Measurements from ENCODE around the gene NT5DC4.

DNA sequence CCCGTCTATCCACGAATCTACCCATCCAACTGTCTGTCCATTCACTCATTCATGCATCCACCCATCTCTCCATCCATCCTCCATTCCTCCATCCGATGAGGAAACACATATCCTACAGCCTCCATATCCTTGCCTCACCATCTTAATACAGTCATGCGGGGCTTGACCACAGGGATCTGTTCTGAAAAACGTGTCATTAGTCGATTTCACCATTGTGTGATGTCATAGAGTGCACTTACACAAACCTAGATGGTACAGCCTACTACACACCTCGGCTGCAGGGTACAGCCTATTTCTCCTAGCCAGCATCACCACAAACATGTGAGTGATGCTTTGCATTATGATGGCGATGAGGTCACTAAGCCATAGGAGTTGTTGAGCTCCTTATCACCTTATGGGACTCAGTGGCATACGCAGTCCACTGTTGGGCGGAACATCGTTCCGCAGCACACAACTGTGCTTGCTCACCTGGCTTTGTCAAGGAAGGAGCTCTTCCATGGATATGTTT is 1.9 kb upstream of the NT5DC4 start:
- no peak for TF ChIP-seq EZH2phosphoT487 (IDR thresholded peaks at IDR 0.05; ENCODE audit: borderline replicate concordance, low read length)
- TF ChIP-seq, protein P1, sequence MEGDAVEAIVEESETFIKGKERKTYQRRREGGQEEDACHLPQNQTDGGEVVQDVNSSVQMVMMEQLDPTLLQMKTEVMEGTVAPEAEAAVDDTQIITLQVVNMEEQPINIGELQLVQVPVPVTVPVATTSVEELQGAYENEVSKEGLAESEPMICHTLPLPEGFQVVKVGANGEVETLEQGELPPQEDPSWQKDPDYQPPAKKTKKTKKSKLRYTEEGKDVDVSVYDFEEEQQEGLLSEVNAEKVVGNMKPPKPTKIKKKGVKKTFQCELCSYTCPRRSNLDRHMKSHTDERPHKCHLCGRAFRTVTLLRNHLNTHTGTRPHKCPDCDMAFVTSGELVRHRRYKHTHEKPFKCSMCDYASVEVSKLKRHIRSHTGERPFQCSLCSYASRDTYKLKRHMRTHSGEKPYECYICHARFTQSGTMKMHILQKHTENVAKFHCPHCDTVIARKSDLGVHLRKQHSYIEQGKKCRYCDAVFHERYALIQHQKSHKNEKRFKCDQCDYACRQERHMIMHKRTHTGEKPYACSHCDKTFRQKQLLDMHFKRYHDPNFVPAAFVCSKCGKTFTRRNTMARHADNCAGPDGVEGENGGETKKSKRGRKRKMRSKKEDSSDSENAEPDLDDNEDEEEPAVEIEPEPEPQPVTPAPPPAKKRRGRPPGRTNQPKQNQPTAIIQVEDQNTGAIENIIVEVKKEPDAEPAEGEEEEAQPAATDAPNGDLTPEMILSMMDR (IDR thresholded peaks at IDR 0.05; ENCODE audit: low read depth, low read length, poor library complexity, severe bottlenecking), result no peak

All from DOHH2 (cell line).